Measurements from ENCODE around the gene UCP1.
A peak's percentile ranks its signal among the peaks of the same experiment; 100 is the strongest.
"Not testable (repeated sequence)": the region's sequence is repeated elsewhere in the genome, so short reads cannot be mapped to it uniquely, and the experiment has no call there.

Gene UCP1

GRCh38 chr4:140533951-140534480 lies 34.7 kb downstream of the UCP1 start:
- DNase-seq (ENCODE audit: low read depth), result no peak

- DNase-seq (ENCODE audit: low read depth), result no peak
Measured at GRCh38 chr4:140529434-140529833, 39.3 kb downstream of the UCP1 start.

GRCh38 chr4:140523857-140524742 lies 44.7 kb downstream of the UCP1 start, which contains the start of gene ELMOD2:
ELMOD2 (plus strand) TSS chr4:140524168; CDS start chr4:140525429, 1,261 bp downstream.
- peak; percentile 92 for DNase-seq (ENCODE audit: low read depth)

GRCh38 chr4:140523370-140523856 lies 45.3 kb downstream of the UCP1 start:
- DNase-seq (ENCODE audit: low read depth), result no peak

- no peak for DNase-seq (ENCODE audit: low read depth)
Measured at GRCh38 chr4:140515423-140515822, 53.3 kb downstream of the UCP1 start.

GRCh38 chr4:140513765-140514164 lies 55.0 kb downstream of the UCP1 start:
- not testable (repeated sequence) for DNase-seq (ENCODE audit: low read depth)
